Upper lobe of left lung (tissue), 6 donors: ENCODE results near the gene STOX2. TPM values are rescaled to one million over a fixed set of nuclear protein-coding genes. Genes with fewer than 3 reads are reported as not detected.

Experiments
- ATAC-seq, 2 donors: fragments of 200-7000 bp; cut with Tn5 transposase; one replicate each; pipeline ENCODE4 v1.9.1; 2022; ENCODE audit warnings: mild to moderate bottlenecking in 2 of 2, moderate library complexity in 2 of 2; ENCODE audit not compliant: low FRiP score in 2 of 2
- DNase-seq, 2 donors: peaks; one replicate each; pipeline ENCODE4 v3.0.0-alpha.2; 2019 to 2020
- H3K27ac ChIP-seq, 4 donors: fragments of 200-600 bp; sonication (generic); one replicate each; pipeline ENCODE4 v1.5.1; 2016 to 2019
- H3K27me3 ChIP-seq, 4 donors: fragments of 200-600 bp; sonication (generic); one replicate each; pipeline ENCODE4 v1.5.1; 2017 to 2019
- H3K36me3 ChIP-seq, 4 donors: fragments of 200-600 bp; sonication (generic); one replicate each; pipeline ENCODE4 v1.5.1; 2016 to 2019
- H3K4me1 ChIP-seq, 4 donors: fragments of 200-600 bp; sonication (generic); one replicate each; pipeline ENCODE4 v1.5.1; 2018 to 2019
- H3K4me3 ChIP-seq, 4 donors: fragments of 200-600 bp; sonication (generic); one replicate each; pipeline ENCODE4 v1.5.1; 2017 to 2019; ENCODE audit warnings: mild to moderate bottlenecking in 2 of 4, moderate library complexity in 1 of 4
- H3K9me3 ChIP-seq, 4 donors: fragments of 200-600 bp; sonication (generic); one replicate each; pipeline ENCODE4 v1.5.1; 2018 to 2019
- CTCF ChIP-seq, 6 experiments: fragments of 450-650 bp in 4 of 6; fragments of 200-600 bp in 2 of 6; sonication (generic) in 2 of 6; IDR thresholded peaks; one replicate each; pipeline ENCODE4 v1.5.1; 2016 to 2019; ENCODE audit warnings: antibody characterized with exemption in 6 of 6
- EP300 ChIP-seq, 4 donors: sonication (generic); formaldehyde crosslinking; IDR thresholded peaks; one replicate each; pipeline ENCODE4 v1.5.1; 2017; ENCODE audit warnings: antibody characterized with exemption in 4 of 4, control low read depth in 2 of 4
- POLR2A ChIP-seq, 4 donors: fragments of 450-650 bp; IDR thresholded peaks; one replicate each; pipeline ENCODE4 v1.5.1; 2016 to 2017; ENCODE audit warnings: antibody characterized with exemption in 4 of 4, mild to moderate bottlenecking in 2 of 4
- POLR2AphosphoS5 ChIP-seq, 2 donors: sonication (generic); formaldehyde crosslinking; IDR thresholded peaks; one replicate each; pipeline ENCODE4 v1.5.1; 2017; ENCODE audit warnings: antibody characterized with exemption in 2 of 2
- WGBS, 2 donors: methylation state at CpG; one replicate each; pipeline ENCODE4 v1.1.5; 2017 to 2018; 5-methylcytosine and 5-hydroxymethylcytosine counted together
- total RNA-seq, 6 donors: library from RNA; depleted of rRNA in 4 of 6; stranded (reverse); fragments of >200 nt in 4 of 6; gene quantifications; one replicate each; pipeline versions ENCODE4 v1.1.0 to v1.2.1, GENCODE V29; 2016 to 2021
- donor health status: DM: no; HTN: no; CAD: no; lungs with moderate emphysema.
- donor health status: DM: no; HTN: yes; CAD: no; lungs with severe emphysema.

Gene STOX2
- total RNA-seq, 6 donors from 2014 or later = 10.1 to 49.2 (median 24.1) TPM

- ATAC-seq (no peak), DNase-seq (no peak)
- no peak for TF ChIP-seq CTCF (IDR thresholded peaks at IDR 0.05)
- no peak for TF ChIP-seq POLR2A (IDR thresholded peaks at IDR 0.05)
- no peak for TF ChIP-seq EP300 (IDR thresholded peaks at IDR 0.05)
- TF ChIP-seq POLR2AphosphoS5 (IDR thresholded peaks at IDR 0.05) = no peak
- Histone ChIP-seq H3K27ac (no peak overlapping the region), H3K27me3 (no peaks in the 10 kb centered on the region), H3K4me1 (no peaks in the 10 kb centered on the region), H3K4me3 (no peak overlapping the region), H3K9me3 (peaks cover 0 to 12% (median 8%) of the 10 kb centered on the region in 4 donors), H3K36me3 (no peaks in the 10 kb centered on the region)
Observed at GRCh38 chr4:183977707-183978106, 72.6 kb downstream of the STOX2 start.

- TF ChIP-seq EP300 (IDR thresholded peaks at IDR 0.05) (no peak), POLR2A (IDR thresholded peaks at IDR 0.05) (no peak), CTCF (IDR thresholded peaks at IDR 0.05) (no peak), POLR2AphosphoS5 (IDR thresholded peaks at IDR 0.05) (no peak)
- H3K27me3 ChIP-seq = no peaks in the 10 kb centered on the region
- H3K27ac ChIP-seq = no peak overlapping the region
- ATAC-seq (no peak), DNase-seq (no peak)
- no peak overlapping the region for H3K4me3 ChIP-seq
- H3K9me3 ChIP-seq = no peaks in the 10 kb centered on the region
- H3K36me3 ChIP-seq = no peaks in the 10 kb centered on the region
- peaks cover 16 to 22% (median 16%) of the 10 kb centered on the region in 4 donors for H3K4me1 ChIP-seq
- 87% methylated on average over 13 of the region's 13 CpGs for WGBS, 2 donors
Observed at GRCh38 chr4:183984566-183984965, 79.5 kb downstream of the STOX2 start.

GRCh38 chr4:183985786-183986185, 80.7 kb downstream of the STOX2 start:
- no peak for DNase-seq
- no peak for TF ChIP-seq POLR2A (IDR thresholded peaks at IDR 0.05)
- TF ChIP-seq CTCF (IDR thresholded peaks at IDR 0.05) = no peak
- no peak for TF ChIP-seq EP300 (IDR thresholded peaks at IDR 0.05)
- TF ChIP-seq POLR2AphosphoS5 (IDR thresholded peaks at IDR 0.05) = no peak
- H3K4me3 ChIP-seq = no peak overlapping the region
- 97 to 98% methylated on average over 7 of the region's 7 CpGs for WGBS, 2 donors
- H3K27me3 ChIP-seq = no peaks in the 10 kb centered on the region
- H3K27ac ChIP-seq = no peak overlapping the region
- H3K9me3 ChIP-seq = no peaks in the 10 kb centered on the region
- ATAC-seq = no peak
- H3K36me3 ChIP-seq = no peaks in the 10 kb centered on the region
- peaks cover 16 to 22% (median 16%) of the 10 kb centered on the region in 4 donors for H3K4me1 ChIP-seq

GRCh38 chr4:183986291-183986970, 81.3 kb downstream of the STOX2 start:
- TF ChIP-seq POLR2A (IDR thresholded peaks at IDR 0.05) (no peak), CTCF (IDR thresholded peaks at IDR 0.05) (no peak), POLR2AphosphoS5 (IDR thresholded peaks at IDR 0.05) (no peak), EP300 (IDR thresholded peaks at IDR 0.05) (no peak)
- DNase-seq (no peak), ATAC-seq (no peak)
- no peaks in the 10 kb centered on the region for H3K27me3 ChIP-seq
- H3K36me3 ChIP-seq = no peaks in the 10 kb centered on the region
- no peaks in the 10 kb centered on the region for H3K9me3 ChIP-seq
- H3K4me1 ChIP-seq = peaks cover 16 to 22% (median 16%) of the 10 kb centered on the region in 4 donors
- H3K4me3 ChIP-seq = no peak overlapping the region
- H3K27ac ChIP-seq = no peak overlapping the region
- WGBS, 2 donors = 92 to 94% methylated on average over 18 of the region's 18 CpGs
